Left renal cortex interstitium (tissue), 4 donors: ENCODE measurements around the gene PERM1. TPM values are rescaled to one million over a fixed set of nuclear protein-coding genes. Genes with fewer than 3 reads are reported as not detected.
"Not testable (repeated sequence)": the region's sequence is repeated elsewhere in the genome, so short reads cannot be mapped to it uniquely, and the experiment has no call there.

Source experiments
- DNase-seq, 4 donors: peaks; one replicate each; pipeline ENCODE4 v3.0.0-alpha.2; 2013; ENCODE audit warnings: low read depth in 4 of 4, low spot score in 2 of 4, missing footprints in 1 of 4
- polyA plus RNA-seq, 4 donors: library from polyadenylated mRNA; unstranded; fragments of 120-200 nt; gene quantifications; one replicate each; pipeline ENCODE4 v1.2.1, GENCODE V29; 2013; ENCODE audit not compliant: insufficient read length in 4 of 4

The PERM1 gene
- polyA plus RNA-seq, 4 donors = 0.30 to 0.46 TPM; not detected in 2

- DNase-seq = not testable (repeated sequence)
These were observed 35.8 kb upstream of the PERM1 start for GRCh38 chr1:1017397-1018320.

GRCh38 chr1:1014799-1015681 is 33.1 kb upstream of the PERM1 start:
- DNase-seq = no peak

GRCh38 chr1:1013922-1014648 is 32.2 kb upstream of the PERM1 start:
- DNase-seq = no peak

GRCh38 chr1:1013105-1013921 is 31.4 kb upstream of the PERM1 start, which contains the start of gene ISG15:
ISG15 (plus strand) TSS chr1:1013497; CDS start chr1:1013574, 77 bp downstream.
- peak in 1 of 4 donors; percentile 79 for DNase-seq

GRCh38 chr1:1012736-1013104 is 30.8 kb upstream of the PERM1 start:
- not testable (repeated sequence) for DNase-seq

- DNase-seq = no peak
These were observed 29.6 kb upstream of the PERM1 start for GRCh38 chr1:1011396-1011949.

- DNase-seq = not testable (repeated sequence)
These were observed 28.2 kb upstream of the PERM1 start for GRCh38 chr1:1010131-1010530.

GRCh38 chr1:1006305-1007159 is 24.6 kb upstream of the PERM1 start:
- DNase-seq = no peak

- no peak for DNase-seq
These were observed 23.9 kb upstream of the PERM1 start for GRCh38 chr1:1005774-1006304.

- DNase-seq = no peak
These were observed 23.1 kb upstream of the PERM1 start for GRCh38 chr1:1004780-1005697.

GRCh38 chr1:1004420-1004779 is 22.5 kb upstream of the PERM1 start:
- no peak for DNase-seq

GRCh38 chr1:1003618-1004419 is 21.9 kb upstream of the PERM1 start:
- no peak for DNase-seq

GRCh38 chr1:1001057-1001783 is 19.3 kb upstream of the PERM1 start:
- no peak for DNase-seq

- DNase-seq = peak in 2 of 4 donors; percentile 65 to 73
These were observed 18.6 kb upstream of the PERM1 start for GRCh38 chr1:1000357-1001056.

- DNase-seq = peak in 3 of 4 donors; percentile 73 to 87 (median 76)
These were observed 17.9 kb upstream of the PERM1 start, which contains the start of gene HES4 for GRCh38 chr1:999725-1000356. HES4 (minus strand) TSS chr1:1000097; CDS start chr1:999973, 124 bp downstream.
